A549 (cell line): ENCODE measurements around the gene PAK3. TPM values are rescaled to one million over a fixed set of nuclear protein-coding genes. Genes with fewer than 3 reads are reported as not detected.
A peak's percentile ranks its signal among the peaks of the same experiment; 100 is the strongest.

Experiments
- ATAC-seq, 2 experiments: fragments of 200-7000 bp in 1 of 2; fragments of >200 bp in 1 of 2; cut with Nextera tagmentation in 1 of 2; cut with Tn5 transposase in 1 of 2; 3 replicates each; pipeline versions ENCODE4 v1.8.0 to v1.9.1; 2018 to 2020; ENCODE audit warnings: mild to moderate bottlenecking in 1 of 2, moderate library complexity in 1 of 2
- CTCF ChIA-PET: fragments of 300-600 bp; sonication (Branson Sonifier 250); formaldehyde crosslinking; extraction: SDS; loops from one replicate; lab custom pipeline; 2021; ENCODE audit warnings: antibody characterized with exemption, inconsistent platforms; lab: Yijun Ruan, JAX
- POLR2A ChIA-PET: fragments of 350-600 bp; formaldehyde crosslinking; extraction: SDS; loops from one replicate; lab custom pipeline; 2021; ENCODE audit warnings: antibody characterized with exemption, inconsistent platforms; lab: Yijun Ruan, JAX
- DNase-seq, 2 experiments: peaks; one replicate each; pipeline versions ENCODE4 v3.0.0 to v3.0.0-alpha.2; 2011 to 2016; ENCODE audit warnings: low read depth in 1 of 2, low spot score in 1 of 2
- FAIRE-seq: peaks from 2 replicates; lab custom pipeline; 2011; peaks lifted over from hg19 to GRCh38; lab: Jason Lieb, UNC
- H3K27ac ChIP-seq, 2 experiments: fragments of >200 bp; sonication (Bioruptor Twin); formaldehyde crosslinking; 3 replicates each; pipeline ENCODE4 v1.5.1; 2016 to 2017
- H3K4me1 ChIP-seq: fragments of >200 bp; sonication (Bioruptor Twin); formaldehyde crosslinking; 3 replicates; pipeline ENCODE4 v1.6.1; 2016
- H3K4me2 ChIP-seq: fragments of >200 bp; sonication (Bioruptor Twin); formaldehyde crosslinking; 3 replicates; pipeline ENCODE4 v1.6.1; 2016
- H3K4me3 ChIP-seq: fragments of >200 bp; sonication (Bioruptor Twin); formaldehyde crosslinking; 3 replicates; pipeline ENCODE4 v1.5.1; 2016
- H3K9me3 ChIP-seq: fragments of >200 bp; sonication (Bioruptor Twin); formaldehyde crosslinking; 3 replicates; pipeline ENCODE4 v1.6.1; 2016
- BHLHE40 ChIP-seq: IDR thresholded peaks from 2 replicates; pipeline ENCODE4 v1.6.1; 2012; ENCODE audit warnings: low read depth, low read length, inconsistent platforms
- CBX8 ChIP-seq: fragments of 200-600 bp; sonication (generic); IDR thresholded peaks from 2 replicates; pipeline ENCODE4 v1.6.1; 2016
- CEBPB ChIP-seq, 2 experiments: fragments of >200 bp in 1 of 2; sonication (Bioruptor Twin) in 1 of 2; formaldehyde crosslinking in 1 of 2; IDR thresholded peaks; 2 replicates each; pipeline ENCODE4 v1.6.1; 2012 to 2016
- CHD2 ChIP-seq: fragments of 150-350 bp; IDR thresholded peaks from 2 replicates; pipeline ENCODE4 v1.6.1; 2014; ENCODE audit warnings: low read length; ENCODE audit not compliant: partially characterized antibody
- CHD4 ChIP-seq: fragments of 200-600 bp; sonication (generic); IDR thresholded peaks from 2 replicates; pipeline ENCODE4 v1.6.1; 2016; ENCODE audit warnings: antibody characterized with exemption, mild to moderate bottlenecking, borderline replicate concordance
- EHF ChIP-seq: fragments of 250-450 bp; sonication (Bioruptor Pico); IDR thresholded peaks from 2 replicates; pipeline ENCODE4 v1.5.0; 2020; ENCODE audit warnings: mild to moderate bottlenecking
- FOSB ChIP-seq: fragments of 250-450 bp; sonication (Bioruptor Pico); IDR thresholded peaks from 2 replicates; pipeline ENCODE4 v1.5.0; 2020; ENCODE audit warnings: mild to moderate bottlenecking, moderate library complexity
- FOSL2 ChIP-seq, 2 experiments: fragments of 450-650 bp in 1 of 2; fragments of >200 bp in 1 of 2; sonication (Bioruptor Twin) in 1 of 2; formaldehyde crosslinking; IDR thresholded peaks; 2 replicates each; pipeline versions ENCODE4 v1.5.0 to v1.6.1; 2016 to 2020; ENCODE audit warnings: mild to moderate bottlenecking in 1 of 2, moderate library complexity in 1 of 2
- FOXS1 ChIP-seq: fragments of 250-450 bp; sonication (Bioruptor Pico); IDR thresholded peaks from 2 replicates; pipeline ENCODE4 v1.5.0; 2020; ENCODE audit warnings: mild to moderate bottlenecking, moderate library complexity
- HEYL ChIP-seq: fragments of 250-450 bp; sonication (Bioruptor Pico); IDR thresholded peaks from 2 replicates; pipeline ENCODE4 v1.8.0; 2021; ENCODE audit warnings: mild to moderate bottlenecking, moderate library complexity
- HOXB13 ChIP-seq: fragments of 250-450 bp; sonication (Bioruptor Pico); IDR thresholded peaks from 2 replicates; pipeline ENCODE4 v1.5.0; 2020; ENCODE audit warnings: low read depth, mild to moderate bottlenecking, moderate library complexity
- HOXB5 ChIP-seq: fragments of 250-450 bp; sonication (Bioruptor Pico); IDR thresholded peaks from 2 replicates; pipeline ENCODE4 v1.5.0; 2020; ENCODE audit warnings: mild to moderate bottlenecking, moderate library complexity
- JUN ChIP-seq, 2 experiments: fragments of >200 bp; sonication (Bioruptor Twin); formaldehyde crosslinking; IDR thresholded peaks; 2 replicates in 1 of 2; 3 replicates in 1 of 2; pipeline ENCODE4 v1.6.1; 2016 to 2017
- JUNB ChIP-seq: fragments of >200 bp; sonication (Bioruptor Twin); formaldehyde crosslinking; IDR thresholded peaks from 2 replicates; pipeline ENCODE4 v1.6.1; 2016
- KDM1A ChIP-seq: fragments of 200-600 bp; sonication (generic); IDR thresholded peaks from 2 replicates; pipeline ENCODE4 v1.6.1; 2016; ENCODE audit warnings: low read depth, mild to moderate bottlenecking
- KDM5A ChIP-seq: fragments of 200-600 bp; sonication (generic); IDR thresholded peaks from 2 replicates; pipeline ENCODE4 v1.6.1; 2016; ENCODE audit warnings: antibody characterized with exemption, mild to moderate bottlenecking
- NFE2L2 ChIP-seq: fragments of 150-350 bp; conservative IDR thresholded peaks from 2 replicates; pipeline ENCODE4 v1.6.1; 2014; ENCODE audit warnings: low read length
- NR3C1 ChIP-seq: fragments of >200 bp; sonication (Bioruptor Twin); formaldehyde crosslinking; IDR thresholded peaks from 3 replicates; pipeline ENCODE4 v1.6.1; 2017
- RCOR1 ChIP-seq: fragments of 150-350 bp; IDR thresholded peaks from 2 replicates; pipeline ENCODE4 v1.6.1; 2014; ENCODE audit warnings: antibody characterized with exemption, low read length, low read depth
- SMC3 ChIP-seq: fragments of >200 bp; sonication (Bioruptor Twin); formaldehyde crosslinking; IDR thresholded peaks from 3 replicates; pipeline ENCODE4 v1.6.1; 2018; ENCODE audit warnings: inconsistent platforms
- SREBF2 ChIP-seq: fragments of 450-650 bp; IDR thresholded peaks from 2 replicates; pipeline ENCODE4 v1.6.1; 2014; ENCODE audit warnings: mild to moderate bottlenecking, moderate library complexity
- ZC3H11A ChIP-seq: fragments of 450-650 bp; IDR thresholded peaks from 2 replicates; pipeline ENCODE4 v1.6.1; 2014; ENCODE audit warnings: antibody characterized with exemption, mild to moderate bottlenecking
- ZFP36 ChIP-seq: fragments of 450-650 bp; IDR thresholded peaks from 2 replicates; pipeline ENCODE4 v1.6.1; 2014; ENCODE audit warnings: borderline replicate concordance; ENCODE audit not compliant: partially characterized antibody
- ZSCAN20 ChIP-seq: fragments of 250-450 bp; sonication (Bioruptor Pico); IDR thresholded peaks from 2 replicates; pipeline ENCODE4 v1.8.0; 2022; ENCODE audit warnings: mild to moderate bottlenecking, moderate library complexity
- polyA plus RNA-seq, 4 experiments: library from polyadenylated mRNA; depleted of rRNA in 3 of 4; stranded (reverse); fragments of >200 nt; fragmentation: RNase III in 1 of 4; extraction: RNeasy Plus Mini Kit Qiagen cat#74134 plus additional on column Dnase treatment in 1 of 4; gene quantifications; 2 replicates in 3 of 4; 3 replicates in 1 of 4; pipeline ENCODE4 v1.2.3, GENCODE V29; 2011 to 2017
- TF ChIP-seq, protein P1 (sequence below): IDR thresholded peaks from 2 replicates; pipeline ENCODE4 v1.6.1; 2012
- TF ChIP-seq, protein P2 (sequence below): fragments of >200 bp; sonication (Bioruptor Twin); formaldehyde crosslinking; IDR thresholded peaks from 3 replicates; pipeline ENCODE4 v1.6.1; 2016
- TF ChIP-seq, protein P3 (sequence below): fragments of 150-350 bp; IDR thresholded peaks from 2 replicates; pipeline ENCODE4 v1.6.1; 2014; ENCODE audit warnings: low read depth, mild to moderate bottlenecking, low read length
- TF ChIP-seq, protein P4 (sequence below): fragments of >200 bp; sonication (Bioruptor Twin); formaldehyde crosslinking; IDR thresholded peaks from 2 replicates; pipeline ENCODE4 v1.6.1; 2016

PAK3 gene
- polyA plus RNA-seq, 2 of the 4 experiments (the other 2 are of a cell fraction), result 0.06 to 0.17 TPM

DNA sequence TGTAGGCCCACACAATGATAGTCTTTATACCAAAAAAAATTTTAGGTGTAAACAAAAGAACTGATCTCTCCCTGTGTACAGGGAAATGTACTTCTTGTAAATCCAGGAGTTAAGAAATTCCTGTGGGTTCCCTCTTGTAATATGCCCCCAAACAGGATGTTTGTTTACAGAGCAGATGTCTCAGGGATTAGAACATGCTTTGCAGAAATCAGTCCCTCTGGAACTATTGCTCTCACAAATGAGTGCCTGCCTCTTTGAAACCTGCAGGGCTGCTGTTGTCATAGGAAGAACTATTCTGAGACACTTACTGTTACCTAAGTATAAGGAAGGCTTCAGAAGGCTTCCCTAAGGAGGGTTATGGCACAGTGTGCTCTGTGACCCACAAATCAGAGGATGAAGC lies 35.6 kb downstream of the PAK3 start:
- CTCF ChIA-PET, result no interaction called here
- no peak for DNase-seq
- TF ChIP-seq HOXB5 (CRISPR knock-in tag) (no peak), ZFP36 (no peak), JUN (IDR thresholded peaks at IDR 0.05) (no peak), CEBPB (IDR thresholded peaks at IDR 0.05) (no peak), KDM5A (no peak), NFE2L2 (no peak), SREBF2 (no peak), RCOR1 (no peak), FOXS1 (CRISPR knock-in tag) (no peak), HOXB13 (CRISPR knock-in tag) (no peak), CHD2 (no peak), EHF (no peak), FOSB (CRISPR knock-in tag) (no peak)
- TF ChIP-seq, protein P1, sequence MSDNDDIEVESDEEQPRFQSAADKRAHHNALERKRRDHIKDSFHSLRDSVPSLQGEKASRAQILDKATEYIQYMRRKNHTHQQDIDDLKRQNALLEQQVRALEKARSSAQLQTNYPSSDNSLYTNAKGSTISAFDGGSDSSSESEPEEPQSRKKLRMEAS, result no peak
- TF ChIP-seq, all 56 proteins: peak for 0
- FAIRE-seq (no peak), ATAC-seq (no peak)
- Histone ChIP-seq H3K4me1 (no peaks in the 10 kb centered on the region), H3K4me2 (no peak overlapping the region), H3K9me3 (no peaks in the 10 kb centered on the region), H3K27ac (no peak overlapping the region), H3K4me3 (no peak overlapping the region)
- POLR2A ChIA-PET, result no interaction called here

DNA sequence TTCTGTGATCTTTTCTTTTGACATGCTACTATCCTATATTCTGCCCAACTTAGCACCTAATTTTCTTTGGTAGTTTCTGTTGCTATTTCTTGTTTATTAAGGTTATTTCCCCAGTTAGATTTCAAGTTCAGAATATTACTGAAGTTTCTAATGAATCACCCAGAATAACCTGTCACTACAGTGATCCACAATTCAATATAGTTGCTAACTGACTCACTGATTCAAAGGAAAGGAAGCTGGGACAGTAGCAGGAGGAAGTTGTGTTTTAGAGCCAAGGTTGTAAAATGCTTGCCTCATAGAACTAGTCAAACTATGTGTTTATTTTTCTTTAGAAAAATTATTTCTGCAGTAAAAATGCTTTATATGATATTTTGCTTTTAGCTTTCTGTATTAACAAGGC lies 37.4 kb downstream of the PAK3 start:
- Histone ChIP-seq H3K27ac (no peak overlapping the region), H3K4me1 (no peaks in the 10 kb centered on the region), H3K4me3 (no peak overlapping the region), H3K9me3 (no peaks in the 10 kb centered on the region), H3K4me2 (no peak overlapping the region)
- ChIA-PET POLR2A (no interaction called here), CTCF (interaction anchor here (1.2 kb wide), 1 partner anchor 33 kb away, joined by 3 read pairs; no protein-coding TSS in a partner anchor)
- DNase-seq (no peak), ATAC-seq (no peak), FAIRE-seq (no peak)
- TF ChIP-seq JUN (IDR thresholded peaks at IDR 0.05) (no peak), CHD2 (no peak), HEYL (CRISPR knock-in tag) (no peak), KDM1A (no peak), CHD4 (no peak), ZFP36 (no peak)
- TF ChIP-seq, protein P2, sequence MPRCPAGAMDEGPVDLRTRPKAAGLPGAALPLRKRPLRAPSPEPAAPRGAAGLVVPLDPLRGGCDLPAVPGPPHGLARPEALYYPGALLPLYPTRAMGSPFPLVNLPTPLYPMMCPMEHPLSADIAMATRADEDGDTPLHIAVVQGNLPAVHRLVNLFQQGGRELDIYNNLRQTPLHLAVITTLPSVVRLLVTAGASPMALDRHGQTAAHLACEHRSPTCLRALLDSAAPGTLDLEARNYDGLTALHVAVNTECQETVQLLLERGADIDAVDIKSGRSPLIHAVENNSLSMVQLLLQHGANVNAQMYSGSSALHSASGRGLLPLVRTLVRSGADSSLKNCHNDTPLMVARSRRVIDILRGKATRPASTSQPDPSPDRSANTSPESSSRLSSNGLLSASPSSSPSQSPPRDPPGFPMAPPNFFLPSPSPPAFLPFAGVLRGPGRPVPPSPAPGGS, result no peak

DNA sequence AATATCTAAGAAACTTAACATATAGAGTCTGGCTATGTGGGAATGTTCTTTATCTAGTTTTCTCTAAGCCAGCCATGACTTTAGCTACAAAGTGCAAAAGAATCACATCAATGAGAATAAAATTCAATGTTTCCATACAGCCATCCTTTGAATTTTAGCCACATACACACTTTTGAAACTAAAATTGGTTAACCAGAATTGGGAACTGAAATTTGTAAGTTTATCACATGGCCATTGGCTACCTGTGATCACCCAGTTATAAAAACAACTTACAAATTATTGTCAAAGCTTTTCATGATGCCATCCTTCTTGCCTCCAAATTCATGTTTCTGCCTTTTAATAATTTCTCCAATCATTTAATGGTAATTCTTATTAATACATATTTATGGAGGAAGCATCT lies 49.9 kb downstream of the PAK3 start:
- no peak overlapping the region for H3K4me2 ChIP-seq
- CTCF ChIA-PET, result no interaction called here
- no peak overlapping the region for H3K27ac ChIP-seq
- ATAC-seq (no peak), FAIRE-seq (peak; percentile 74), DNase-seq (no peak)
- POLR2A ChIA-PET, result no interaction called here
- H3K4me3 ChIP-seq, result no peak overlapping the region
- TF ChIP-seq SMC3, result no peak
- TF ChIP-seq ZFP36, result no peak
- no peak for TF ChIP-seq JUNB
- TF ChIP-seq KDM5A, result no peak
- TF ChIP-seq CHD2, result no peak
- TF ChIP-seq, protein P3, sequence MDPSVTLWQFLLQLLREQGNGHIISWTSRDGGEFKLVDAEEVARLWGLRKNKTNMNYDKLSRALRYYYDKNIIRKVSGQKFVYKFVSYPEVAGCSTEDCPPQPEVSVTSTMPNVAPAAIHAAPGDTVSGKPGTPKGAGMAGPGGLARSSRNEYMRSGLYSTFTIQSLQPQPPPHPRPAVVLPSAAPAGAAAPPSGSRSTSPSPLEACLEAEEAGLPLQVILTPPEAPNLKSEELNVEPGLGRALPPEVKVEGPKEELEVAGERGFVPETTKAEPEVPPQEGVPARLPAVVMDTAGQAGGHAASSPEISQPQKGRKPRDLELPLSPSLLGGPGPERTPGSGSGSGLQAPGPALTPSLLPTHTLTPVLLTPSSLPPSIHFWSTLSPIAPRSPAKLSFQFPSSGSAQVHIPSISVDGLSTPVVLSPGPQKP, result no peak
- no peak for TF ChIP-seq BHLHE40
- TF ChIP-seq SREBF2, result no peak
- TF ChIP-seq NR3C1, result no peak
- TF ChIP-seq, protein P4, sequence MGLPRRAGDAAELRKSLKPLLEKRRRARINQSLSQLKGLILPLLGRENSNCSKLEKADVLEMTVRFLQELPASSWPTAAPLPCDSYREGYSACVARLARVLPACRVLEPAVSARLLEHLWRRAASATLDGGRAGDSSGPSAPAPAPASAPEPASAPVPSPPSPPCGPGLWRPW, result no peak
- TF ChIP-seq FOXS1 (CRISPR knock-in tag), result no peak
- no peak for TF ChIP-seq FOSL2 (IDR thresholded peaks at IDR 0.05)
- TF ChIP-seq FOSL2 (CRISPR knock-in tag; IDR thresholded peaks at IDR 0.05), result no peak
- no peak for TF ChIP-seq ZSCAN20 (CRISPR knock-in tag)
- TF ChIP-seq ZC3H11A, result no peak
- TF ChIP-seq CBX8, result no peak
- TF ChIP-seq, all 56 proteins: peak for 0
- Histone ChIP-seq H3K9me3 (no peaks in the 10 kb centered on the region), H3K4me1 (no peaks in the 10 kb centered on the region)
